Suprapubic skin (tissue), 4 donors: Measurements from ENCODE around the gene DAGLA. TPM values are rescaled to one million over a fixed set of nuclear protein-coding genes. Genes with fewer than 3 reads are reported as not detected.

Experiments used
- DNase-seq, 2 donors: peaks; one replicate each; pipeline ENCODE4 v3.0.0-alpha.2; 2019; ENCODE audit warnings: low spot score in 2 of 2
- H3K27ac ChIP-seq: fragments of 200-600 bp; sonication (generic); one replicate; pipeline ENCODE4 v1.5.1; 2019
- H3K27me3 ChIP-seq: fragments of 200-600 bp; sonication (generic); one replicate; pipeline ENCODE4 v1.5.1; 2019
- H3K36me3 ChIP-seq: fragments of 200-600 bp; sonication (generic); one replicate; pipeline ENCODE4 v1.5.1; 2019
- H3K4me1 ChIP-seq: fragments of 200-600 bp; sonication (generic); one replicate; pipeline ENCODE4 v1.5.1; 2019
- H3K4me3 ChIP-seq: fragments of 200-600 bp; sonication (generic); one replicate; pipeline ENCODE4 v1.5.1; 2019; ENCODE audit warnings: mild to moderate bottlenecking
- H3K9me3 ChIP-seq: fragments of 200-600 bp; sonication (generic); one replicate; pipeline ENCODE4 v1.5.1; 2019
- EP300 ChIP-seq: sonication (generic); formaldehyde crosslinking; IDR thresholded peaks from one replicate; pipeline ENCODE4 v1.6.1; 2017; ENCODE audit warnings: antibody characterized with exemption
- POLR2A ChIP-seq, 2 donors: fragments of 450-650 bp; IDR thresholded peaks; one replicate each; pipeline ENCODE4 v1.6.1; 2017; ENCODE audit warnings: antibody characterized with exemption in 2 of 2, mild to moderate bottlenecking in 2 of 2, moderate library complexity in 2 of 2
- POLR2AphosphoS5 ChIP-seq, 3 donors: sonication (generic); formaldehyde crosslinking; IDR thresholded peaks; one replicate each; pipeline ENCODE4 v1.6.1; 2017; ENCODE audit warnings: antibody characterized with exemption in 3 of 3
- WGBS: methylation state at CpG from one replicate; pipeline ENCODE4 v1.1.5; 2018; 5-methylcytosine and 5-hydroxymethylcytosine counted together
- total RNA-seq, 4 donors: library from RNA; depleted of rRNA; stranded (reverse); fragments of >200 nt; gene quantifications; one replicate each; pipeline ENCODE4 v1.1.0, GENCODE V29; 2016
- TF ChIP-seq, protein P1 (sequence below), 2 donors: fragments of 200-600 bp in 1 of 2; fragments of 450-650 bp in 1 of 2; sonication (generic) in 1 of 2; IDR thresholded peaks; one replicate each; pipeline ENCODE4 v1.5.1; 2016 to 2019; ENCODE audit warnings: antibody characterized with exemption in 2 of 2, mild to moderate bottlenecking in 1 of 2, moderate library complexity in 1 of 2

DAGLA gene
- total RNA-seq, 4 donors from 2014 or later = 0.64 to 1.2 (median 0.87) TPM

DNA sequence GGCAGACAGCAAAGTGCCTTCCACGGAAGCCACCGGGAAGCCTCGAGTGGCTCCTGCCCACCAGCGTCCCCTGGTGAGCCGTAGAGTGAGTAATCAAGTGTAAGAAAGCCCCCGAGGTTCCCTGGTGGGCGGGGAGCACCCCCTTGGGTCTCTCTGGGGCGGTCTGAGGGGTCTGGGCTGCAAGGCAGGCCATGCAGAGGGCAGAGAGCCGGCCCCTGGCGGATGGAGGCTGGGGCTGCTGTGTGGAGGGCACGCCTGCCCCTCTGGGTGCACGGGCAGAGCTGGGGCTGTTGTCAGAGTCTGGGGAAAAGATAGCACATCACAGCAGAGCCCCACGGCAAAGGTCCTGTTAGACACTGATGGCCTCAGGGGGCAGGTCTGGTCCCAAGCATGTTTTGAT is 46.6 kb downstream of the DAGLA start:
- no peak for TF ChIP-seq POLR2A (IDR thresholded peaks at IDR 0.05)
- no peak for TF ChIP-seq EP300
- TF ChIP-seq, protein P1, sequence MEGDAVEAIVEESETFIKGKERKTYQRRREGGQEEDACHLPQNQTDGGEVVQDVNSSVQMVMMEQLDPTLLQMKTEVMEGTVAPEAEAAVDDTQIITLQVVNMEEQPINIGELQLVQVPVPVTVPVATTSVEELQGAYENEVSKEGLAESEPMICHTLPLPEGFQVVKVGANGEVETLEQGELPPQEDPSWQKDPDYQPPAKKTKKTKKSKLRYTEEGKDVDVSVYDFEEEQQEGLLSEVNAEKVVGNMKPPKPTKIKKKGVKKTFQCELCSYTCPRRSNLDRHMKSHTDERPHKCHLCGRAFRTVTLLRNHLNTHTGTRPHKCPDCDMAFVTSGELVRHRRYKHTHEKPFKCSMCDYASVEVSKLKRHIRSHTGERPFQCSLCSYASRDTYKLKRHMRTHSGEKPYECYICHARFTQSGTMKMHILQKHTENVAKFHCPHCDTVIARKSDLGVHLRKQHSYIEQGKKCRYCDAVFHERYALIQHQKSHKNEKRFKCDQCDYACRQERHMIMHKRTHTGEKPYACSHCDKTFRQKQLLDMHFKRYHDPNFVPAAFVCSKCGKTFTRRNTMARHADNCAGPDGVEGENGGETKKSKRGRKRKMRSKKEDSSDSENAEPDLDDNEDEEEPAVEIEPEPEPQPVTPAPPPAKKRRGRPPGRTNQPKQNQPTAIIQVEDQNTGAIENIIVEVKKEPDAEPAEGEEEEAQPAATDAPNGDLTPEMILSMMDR (IDR thresholded peaks at IDR 0.05) = no peak
- no peak for TF ChIP-seq POLR2AphosphoS5 (IDR thresholded peaks at IDR 0.05)
- H3K9me3 ChIP-seq = no peaks in the 10 kb centered on the region
- no peak for DNase-seq
- H3K27ac ChIP-seq = no peak overlapping the region
- peaks cover 6% of the 10 kb centered on the region for H3K27me3 ChIP-seq
- H3K4me3 ChIP-seq = no peak overlapping the region
- 96% methylated on average over 10 of the region's 13 CpGs for WGBS
- H3K36me3 ChIP-seq = peaks cover 13% of the 10 kb centered on the region
- peaks cover 14% of the 10 kb centered on the region for H3K4me1 ChIP-seq

DNA sequence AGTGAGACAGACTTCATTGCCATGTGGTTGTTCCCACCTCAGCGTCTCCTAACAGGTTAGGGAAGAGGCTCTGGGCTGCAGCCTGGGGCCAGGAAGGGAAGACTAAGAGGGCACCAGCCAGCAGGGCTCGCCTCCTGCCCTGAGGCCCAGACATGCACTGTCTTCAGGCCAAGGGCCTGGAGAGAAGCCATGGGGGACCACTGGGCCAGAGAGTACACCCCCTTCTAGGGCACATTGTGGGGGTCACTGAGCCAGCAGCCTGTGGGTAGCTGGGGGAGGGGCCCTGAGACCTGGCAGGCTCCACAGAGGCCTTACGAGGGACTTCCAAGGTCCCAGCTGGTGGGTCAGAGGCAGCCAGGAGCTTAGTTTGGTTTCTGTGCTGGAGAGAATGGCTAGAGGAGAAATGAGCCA is 47.2 kb downstream of the DAGLA start:
- Histone ChIP-seq H3K4me3 (no peak overlapping the region), H3K9me3 (no peaks in the 10 kb centered on the region), H3K36me3 (peaks cover 13% of the 10 kb centered on the region), H3K27me3 (peaks cover 6% of the 10 kb centered on the region), H3K27ac (no peak overlapping the region), H3K4me1 (peaks cover 20% of the 10 kb centered on the region)
- DNase-seq = no peak
- TF ChIP-seq, protein P1 (IDR thresholded peaks at IDR 0.05) = no peak
- no peak for TF ChIP-seq POLR2A (IDR thresholded peaks at IDR 0.05)
- 72% methylated on average over 3 of the region's 3 CpGs for WGBS

DNA sequence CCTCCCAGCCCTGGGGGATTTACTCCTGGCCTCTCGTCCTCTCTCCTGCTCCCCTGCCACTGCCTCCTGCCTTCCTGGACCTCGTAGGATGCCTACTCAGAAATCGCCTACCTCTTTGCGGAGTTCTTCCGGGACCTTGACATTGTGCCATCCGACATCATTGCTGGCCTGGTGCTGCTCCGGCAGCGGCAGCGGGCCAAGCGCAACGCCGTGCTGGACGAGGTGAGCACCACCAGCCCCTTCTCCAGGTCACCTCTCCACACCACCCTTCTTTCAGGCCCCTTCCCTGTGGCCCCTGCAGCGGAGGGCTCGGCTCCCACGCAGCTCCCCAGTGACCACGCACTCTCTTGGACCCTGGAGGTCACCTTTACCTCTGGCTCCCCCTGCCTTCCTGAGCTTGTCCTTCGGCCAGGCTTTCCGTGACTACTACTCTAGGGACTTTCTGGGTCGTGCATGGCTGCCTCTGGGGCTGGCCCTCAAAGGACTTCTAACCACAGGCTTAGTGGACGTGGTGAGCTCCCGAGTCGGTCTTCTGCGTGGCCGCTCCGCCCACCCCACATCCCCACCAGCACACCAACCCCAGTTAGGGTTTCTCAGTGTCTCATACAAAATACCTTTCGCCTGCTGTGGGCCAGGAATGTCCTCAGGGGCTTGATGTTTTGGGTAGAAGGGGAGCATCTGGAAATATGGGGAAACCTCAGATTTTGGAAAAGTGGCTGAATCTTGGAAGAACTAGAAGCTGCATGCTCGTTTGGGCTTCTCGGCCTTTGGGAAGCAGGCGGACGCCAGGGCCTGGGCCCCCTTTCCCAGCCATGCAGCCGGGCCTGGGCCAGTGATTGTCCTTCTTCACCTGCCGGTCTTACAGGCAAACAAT is 48.1 kb downstream of the DAGLA start:
- H3K4me1 ChIP-seq = peaks cover 29% of the 10 kb centered on the region
- TF ChIP-seq POLR2A (IDR thresholded peaks at IDR 0.05) (no peak), EP300 (no peak), POLR2AphosphoS5 (IDR thresholded peaks at IDR 0.05) (no peak)
- TF ChIP-seq, protein P1 (IDR thresholded peaks at IDR 0.05) = no peak
- no peaks in the 10 kb centered on the region for H3K9me3 ChIP-seq
- H3K36me3 ChIP-seq = peaks cover 13% of the 10 kb centered on the region
- H3K27ac ChIP-seq = no peak overlapping the region
- DNase-seq = no peak
- WGBS = 95% methylated on average over 32 of the region's 33 CpGs
- peaks cover 6% of the 10 kb centered on the region for H3K27me3 ChIP-seq
- H3K4me3 ChIP-seq = no peak overlapping the region

DNA sequence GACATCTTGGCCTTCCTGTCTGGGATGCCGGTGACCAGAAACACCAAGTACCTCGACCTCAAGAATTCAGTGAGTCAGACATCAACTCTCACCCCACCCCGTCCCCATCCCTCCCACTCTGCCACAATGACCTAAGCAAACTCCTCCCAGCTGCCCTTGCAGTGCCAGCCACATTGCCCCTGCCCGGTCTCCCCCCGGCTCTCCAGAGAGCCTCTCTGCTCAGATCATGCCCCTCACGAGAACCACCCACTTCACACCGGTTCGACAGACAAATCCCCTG is 48.7 kb downstream of the DAGLA start:
- DNase-seq = no peak
- Histone ChIP-seq H3K36me3 (peaks cover 13% of the 10 kb centered on the region), H3K27ac (no peak overlapping the region), H3K9me3 (no peaks in the 10 kb centered on the region), H3K4me1 (peaks cover 33% of the 10 kb centered on the region), H3K4me3 (no peak overlapping the region), H3K27me3 (peaks cover 6% of the 10 kb centered on the region)
- TF ChIP-seq, protein P1 (IDR thresholded peaks at IDR 0.05) = no peak
- no peak for TF ChIP-seq POLR2AphosphoS5 (IDR thresholded peaks at IDR 0.05)
- TF ChIP-seq EP300 = no peak
- no peak for TF ChIP-seq POLR2A (IDR thresholded peaks at IDR 0.05)
- 78% methylated on average over 8 of the region's 8 CpGs for WGBS

DNA sequence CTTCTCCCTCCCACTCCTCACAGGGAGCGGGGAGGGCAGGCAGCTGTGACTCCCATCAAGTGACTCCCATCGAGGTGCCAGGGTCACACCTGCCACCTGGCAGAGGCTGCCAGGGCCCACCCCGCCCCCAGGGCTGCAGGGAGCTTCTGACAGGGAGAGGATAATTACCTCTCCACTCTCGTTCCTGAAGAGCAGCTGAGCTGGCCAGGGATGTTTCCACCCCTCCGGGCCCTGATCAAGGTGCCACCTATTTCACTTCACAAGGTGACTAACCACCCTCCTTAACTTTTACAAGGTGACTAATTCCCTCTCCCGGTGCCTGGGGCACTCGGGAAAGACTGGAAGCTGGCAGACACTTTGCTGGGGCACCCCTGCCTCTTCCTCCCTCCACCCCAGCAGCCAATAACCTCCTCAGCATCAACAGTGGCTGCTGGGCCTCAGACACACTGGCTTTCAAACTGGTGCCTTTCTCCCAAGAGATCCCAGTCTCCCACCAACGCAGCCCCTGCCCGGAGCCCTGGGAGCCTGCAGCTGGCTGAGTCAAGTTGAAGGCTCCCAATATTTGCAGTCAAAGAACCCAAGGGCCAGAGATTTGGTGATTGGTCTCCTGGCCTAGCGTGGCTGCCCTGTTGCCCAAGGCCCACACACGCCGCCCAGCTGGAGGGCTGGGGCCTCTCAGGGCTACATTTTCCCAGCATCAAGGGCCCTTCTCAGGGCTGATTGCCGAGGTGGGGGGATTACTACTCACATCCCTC is 50.2 kb downstream of the DAGLA start:
- no peak for DNase-seq
- H3K9me3 ChIP-seq = no peaks in the 10 kb centered on the region
- WGBS = 53% methylated on average over 9 of the region's 13 CpGs
- H3K27ac ChIP-seq = no peak overlapping the region
- TF ChIP-seq POLR2AphosphoS5 (IDR thresholded peaks at IDR 0.05) (no peak), POLR2A (IDR thresholded peaks at IDR 0.05) (no peak)
- TF ChIP-seq, protein P1 (IDR thresholded peaks at IDR 0.05) = no peak
- peaks cover 33% of the 10 kb centered on the region for H3K4me1 ChIP-seq
- H3K4me3 ChIP-seq = no peak overlapping the region
- H3K27me3 ChIP-seq = peaks cover 6% of the 10 kb centered on the region
- peaks cover 21% of the 10 kb centered on the region for H3K36me3 ChIP-seq
